Neural progenitor cell (in vitro differentiated cells): ENCODE data around the gene WDR81.

Source experiments
- CTCF ChIP-seq: fragments of 200-600 bp; sonication (generic); IDR thresholded peaks from 2 replicates; pipeline ENCODE4 v1.5.1; 2017; ENCODE audit warnings: antibody characterized with exemption, mild to moderate bottlenecking
- EZH2phosphoT487 ChIP-seq: fragments of 200-600 bp; sonication (generic); IDR thresholded peaks from 2 replicates; pipeline ENCODE4 v1.6.1; 2017; ENCODE audit warnings: antibody characterized with exemption

DNA sequence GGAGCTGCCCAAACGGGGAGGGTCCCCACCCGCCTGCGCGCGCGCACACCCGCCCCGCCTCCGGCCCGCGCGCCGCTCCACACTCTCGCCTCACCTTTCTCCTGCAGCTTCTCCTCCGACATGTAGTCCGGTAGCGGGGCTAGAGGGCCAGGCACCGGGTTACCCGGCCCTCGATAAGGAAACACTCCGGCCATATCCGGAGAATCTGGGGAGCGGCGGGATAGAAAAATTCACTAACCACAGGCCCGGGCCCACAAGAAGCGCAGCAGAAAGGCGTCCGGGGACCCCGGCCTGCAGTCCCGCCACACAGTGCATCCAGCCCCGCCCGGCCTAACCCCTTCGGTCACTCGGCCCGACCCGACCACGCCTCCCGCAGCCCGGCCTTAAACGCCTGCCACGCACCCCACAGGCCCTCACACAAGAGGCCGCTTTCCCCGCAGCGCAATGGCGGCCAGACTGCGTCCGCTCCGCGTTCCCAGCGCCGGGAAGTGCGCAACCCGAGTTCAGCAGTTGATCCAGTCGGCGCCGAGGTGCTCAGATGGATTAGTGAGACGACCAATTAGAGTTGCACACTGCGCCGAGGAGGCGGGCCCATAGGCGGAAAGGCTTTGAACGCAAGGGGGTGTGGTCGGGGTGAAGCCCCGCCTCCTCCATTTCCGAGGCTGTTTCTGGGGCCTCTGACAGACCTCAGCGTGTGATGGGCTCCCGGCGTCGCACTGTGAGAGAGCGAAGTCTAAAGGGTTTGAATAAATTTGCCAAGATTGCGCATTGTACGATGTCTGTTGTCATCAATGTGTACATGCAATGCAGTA is 39.9 kb upstream of the WDR81 start, which contains the start of gene PRPF8:
- no peak for TF ChIP-seq CTCF
- TF ChIP-seq EZH2phosphoT487: no peak
